ENCODE data around the gene TTN. TPM values are rescaled to one million over a fixed set of nuclear protein-coding genes. Genes with fewer than 3 reads are reported as not detected.

TTN gene
- total and polyA plus RNA-seq, 2 experiments from 2014 or later = 12.5 to 15.7 TPM

GRCh38 chr2:178542569-178542968, 264.7 kb downstream of the TTN start (continued):
- no peak for TF ChIP-seq ETS1 (IDR thresholded peaks at IDR 0.05)
- no peak for TF ChIP-seq NANOG (IDR thresholded peaks at IDR 0.05; ENCODE audit: borderline replicate concordance)
- TF ChIP-seq POLR2AphosphoS5 (IDR thresholded peaks at IDR 0.05; ENCODE audit: low read depth) = no peak
- no peak for TF ChIP-seq ZNF462 (CRISPR knock-in tag; IDR thresholded peaks at IDR 0.05)
- no peak for TF ChIP-seq JUNB (IDR thresholded peaks at IDR 0.05; ENCODE audit: unreplicated experiment)
- TF ChIP-seq CREB1 (CRISPR knock-in tag; IDR thresholded peaks at IDR 0.05; ENCODE audit: low read depth) = no peak
- no peak for TF ChIP-seq ZNF114 (CRISPR knock-in tag; IDR thresholded peaks at IDR 0.05)
- no peak for TF ChIP-seq STAT1 (IDR thresholded peaks at IDR 0.05; ENCODE audit: unreplicated experiment)
- TF ChIP-seq EZH2 (IDR thresholded peaks at IDR 0.05; ENCODE audit: low read depth, unreplicated experiment) = no peak

GRCh38 chr2:178542161-178542560, 265.1 kb downstream of the TTN start:
- Mint-ChIP-seq H3K9me3 (no peaks in the 10 kb centered on the region), H3K36me3 (ENCODE audit: low read depth) (peaks cover 24% of the 10 kb centered on the region; the same call in 2 of the 3 replicates)
- H3K27ac ChIP-seq (ENCODE audit: low read depth) = no peak overlapping the region
- TF ChIP-seq STAT1 (IDR thresholded peaks at IDR 0.05; ENCODE audit: unreplicated experiment) (no peak), CTCF (conservative IDR thresholded peaks at IDR 0.05; ENCODE audit: low read depth in 2 of 2) (no peak), EZH2phosphoT487 (IDR thresholded peaks at IDR 0.05; ENCODE audit: unreplicated experiment) (no peak)

More at GRCh38 chr2:178542161-178542560, 265.1 kb downstream of the TTN start:
- H3K36me3 ChIP-seq (ENCODE audit: insufficient read depth) = peaks cover 22% of the 10 kb centered on the region
- Mint-ChIP-seq H3K27ac (no peak overlapping the region), H3K4me3 (no peak overlapping the region), H3K4me1 (no peaks in the 10 kb centered on the region), H3K27me3 (ENCODE audit: insufficient read depth, low read depth, poor library complexity) (no peaks in the 10 kb centered on the region)
- H4K20me1 ChIP-seq (replicated peaks; ENCODE audit: insufficient read depth) = peaks cover 10% of the 10 kb centered on the region
- no peaks in the 10 kb centered on the region for H3K79me2 ChIP-seq (replicated peaks; ENCODE audit: insufficient read depth)
- no peaks in the 10 kb centered on the region for H3K27me3 ChIP-seq (ENCODE audit: insufficient read depth)
- no peaks in the 10 kb centered on the region for H3K4me1 ChIP-seq (ENCODE audit: insufficient read depth)
- H3F3A ChIP-seq (replicated peaks; ENCODE audit: low read depth) = no peaks in the 10 kb centered on the region
- H2AFZ ChIP-seq = no peak overlapping the region
- H3K9me2 ChIP-seq (ENCODE audit: insufficient read depth) = no peaks in the 10 kb centered on the region
- ATAC-seq (no peak), DNase-seq (ENCODE audit: low spot score) (no peak)
- no peak overlapping the region for H3K4me2 ChIP-seq
- H3K4me3 ChIP-seq = no peak overlapping the region
